ENCODE results near the gene AMDHD1.

- TF ChIP-seq, protein P1, sequence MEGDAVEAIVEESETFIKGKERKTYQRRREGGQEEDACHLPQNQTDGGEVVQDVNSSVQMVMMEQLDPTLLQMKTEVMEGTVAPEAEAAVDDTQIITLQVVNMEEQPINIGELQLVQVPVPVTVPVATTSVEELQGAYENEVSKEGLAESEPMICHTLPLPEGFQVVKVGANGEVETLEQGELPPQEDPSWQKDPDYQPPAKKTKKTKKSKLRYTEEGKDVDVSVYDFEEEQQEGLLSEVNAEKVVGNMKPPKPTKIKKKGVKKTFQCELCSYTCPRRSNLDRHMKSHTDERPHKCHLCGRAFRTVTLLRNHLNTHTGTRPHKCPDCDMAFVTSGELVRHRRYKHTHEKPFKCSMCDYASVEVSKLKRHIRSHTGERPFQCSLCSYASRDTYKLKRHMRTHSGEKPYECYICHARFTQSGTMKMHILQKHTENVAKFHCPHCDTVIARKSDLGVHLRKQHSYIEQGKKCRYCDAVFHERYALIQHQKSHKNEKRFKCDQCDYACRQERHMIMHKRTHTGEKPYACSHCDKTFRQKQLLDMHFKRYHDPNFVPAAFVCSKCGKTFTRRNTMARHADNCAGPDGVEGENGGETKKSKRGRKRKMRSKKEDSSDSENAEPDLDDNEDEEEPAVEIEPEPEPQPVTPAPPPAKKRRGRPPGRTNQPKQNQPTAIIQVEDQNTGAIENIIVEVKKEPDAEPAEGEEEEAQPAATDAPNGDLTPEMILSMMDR (IDR thresholded peaks at IDR 0.05), result no peak
- TF ChIP-seq POLR2A (IDR thresholded peaks at IDR 0.05) (no peak), POLR2AphosphoS5 (IDR thresholded peaks at IDR 0.05) (no peak)
Measured at GRCh38 chr12:95960241-95960640, 17.1 kb downstream of the AMDHD1 start.
